HG02938 (cell line): ENCODE data around the gene MRAS.

Experiments
- ATAC-seq: cut with Tn5 transposase; IDR thresholded peaks from one replicate; pipeline ENCODE4 v1.9.1; 2021; ENCODE audit warnings: mild to moderate bottlenecking, moderate library complexity; ENCODE audit not compliant: unreplicated experiment

Gene MRAS

DNA sequence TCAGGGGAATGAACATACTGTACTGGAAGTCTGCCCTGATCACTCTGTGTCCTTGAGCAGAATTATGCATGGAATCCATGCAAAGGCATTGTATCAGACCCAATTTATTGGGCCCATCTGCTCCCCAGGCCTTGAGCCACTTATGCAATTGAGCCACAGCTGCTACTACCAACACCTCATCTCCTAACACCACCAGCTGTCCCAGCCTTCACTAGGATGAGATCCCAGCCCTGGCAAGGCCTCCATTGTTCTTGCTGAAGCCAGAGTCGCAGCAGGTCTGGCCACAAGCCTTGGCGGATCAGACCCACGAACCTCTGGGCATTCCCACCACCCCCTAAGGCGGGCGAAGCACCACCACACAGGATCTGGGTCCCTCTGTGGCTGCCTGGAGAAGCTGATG is 9.6 kb upstream of the MRAS start:
- ATAC-seq: no peak

- no peak for ATAC-seq
Measured at GRCh38 chr3:138340511-138340910, 7.9 kb upstream of the MRAS start.

GRCh38 chr3:138344754-138345153 is 3.6 kb upstream of the MRAS start:
- ATAC-seq: no peak

- ATAC-seq: no peak
Measured at GRCh38 chr3:138348754-138349739, 668 bp downstream of the MRAS start.

DNA sequence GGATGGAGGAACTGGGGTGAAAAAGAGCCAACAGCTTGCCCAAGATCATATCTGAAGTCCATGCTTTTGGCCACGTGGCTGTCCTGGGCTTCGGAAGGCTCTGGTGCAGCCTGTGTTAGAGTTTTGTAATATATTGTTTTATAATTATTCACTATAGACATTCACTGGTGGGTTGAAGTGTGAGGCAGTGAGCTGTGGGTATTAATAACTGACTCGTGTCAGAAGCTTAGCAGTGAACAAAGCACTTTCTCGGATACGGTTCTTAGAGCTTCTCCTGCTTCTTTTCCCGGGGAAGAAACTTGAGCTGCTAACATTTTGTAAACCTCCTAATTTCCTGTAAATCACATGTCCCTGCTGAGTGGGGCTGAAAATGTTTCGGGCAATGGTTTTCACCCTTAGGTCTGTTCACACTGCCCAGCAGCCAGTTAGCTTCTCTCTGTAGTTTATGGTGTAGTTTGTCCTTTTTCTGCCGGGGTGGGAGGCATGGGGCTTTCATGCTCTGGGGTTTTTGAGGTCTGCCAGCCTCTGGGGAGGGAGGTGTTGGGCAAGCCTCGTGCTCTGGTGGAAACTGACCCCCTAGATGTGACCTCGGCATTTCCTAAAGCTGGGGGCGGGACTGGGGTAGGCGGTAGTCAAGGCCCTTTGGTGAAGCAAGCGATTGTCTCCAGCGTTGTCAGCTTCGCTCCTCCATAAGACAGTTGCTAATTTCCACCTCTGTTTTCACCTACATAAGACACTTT is 1.7 kb downstream of the MRAS start:
- ATAC-seq: no peak

GRCh38 chr3:138351151-138351550 is 2.8 kb downstream of the MRAS start:
- no peak for ATAC-seq

DNA sequence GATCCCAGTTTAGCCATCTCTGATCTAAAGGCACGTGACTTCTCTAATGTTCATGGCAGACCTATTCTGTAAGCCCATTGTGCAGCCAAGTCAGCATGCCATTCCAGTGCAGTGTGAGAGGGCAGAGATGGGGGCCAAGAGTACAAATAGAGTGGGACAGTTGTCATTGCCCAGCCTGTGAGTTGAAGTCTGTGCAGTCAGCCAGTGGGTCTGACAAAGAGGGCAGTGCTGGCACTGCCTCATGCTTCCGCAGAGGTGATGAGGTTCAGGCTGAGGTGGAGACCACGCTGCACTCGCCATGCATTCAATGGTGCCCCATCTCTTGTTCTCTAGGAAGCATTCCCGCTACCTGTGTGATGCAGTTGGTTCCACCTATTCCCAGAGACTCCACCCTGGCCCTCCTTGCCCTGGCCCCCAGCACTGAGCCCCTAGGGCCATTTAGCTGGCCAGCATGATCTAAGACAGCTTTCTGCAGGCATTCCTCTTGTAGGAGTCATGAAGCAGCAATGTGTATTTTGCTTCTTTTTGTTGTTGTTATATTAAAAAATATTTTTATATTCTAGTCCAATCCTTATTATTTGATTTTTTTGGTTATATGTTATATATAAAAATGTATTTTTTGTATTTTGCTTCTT is 3.7 kb downstream of the MRAS start:
- no peak for ATAC-seq

DNA sequence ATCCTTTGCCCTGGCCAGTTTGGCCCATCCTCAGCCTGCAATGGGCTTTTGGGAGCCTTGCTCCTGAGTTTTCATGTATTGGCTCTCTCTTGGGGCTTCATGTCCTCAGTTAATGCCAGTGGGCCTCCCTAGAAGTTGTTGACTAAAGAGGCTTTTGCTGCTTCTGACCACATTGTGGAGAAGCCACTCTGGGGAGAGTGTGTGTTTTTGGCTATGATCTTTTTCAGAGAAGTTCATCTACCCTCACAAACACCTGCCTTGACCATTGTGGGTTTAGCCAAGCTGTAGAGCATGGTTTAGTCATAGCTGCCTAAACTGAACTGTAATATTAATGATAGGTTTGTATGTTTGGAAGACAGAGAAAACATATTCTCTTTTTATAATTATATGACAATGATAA is 6.0 kb downstream of the MRAS start:
- no peak for ATAC-seq

GRCh38 chr3:138355071-138355470 is 6.7 kb downstream of the MRAS start:
- ATAC-seq: no peak

DNA sequence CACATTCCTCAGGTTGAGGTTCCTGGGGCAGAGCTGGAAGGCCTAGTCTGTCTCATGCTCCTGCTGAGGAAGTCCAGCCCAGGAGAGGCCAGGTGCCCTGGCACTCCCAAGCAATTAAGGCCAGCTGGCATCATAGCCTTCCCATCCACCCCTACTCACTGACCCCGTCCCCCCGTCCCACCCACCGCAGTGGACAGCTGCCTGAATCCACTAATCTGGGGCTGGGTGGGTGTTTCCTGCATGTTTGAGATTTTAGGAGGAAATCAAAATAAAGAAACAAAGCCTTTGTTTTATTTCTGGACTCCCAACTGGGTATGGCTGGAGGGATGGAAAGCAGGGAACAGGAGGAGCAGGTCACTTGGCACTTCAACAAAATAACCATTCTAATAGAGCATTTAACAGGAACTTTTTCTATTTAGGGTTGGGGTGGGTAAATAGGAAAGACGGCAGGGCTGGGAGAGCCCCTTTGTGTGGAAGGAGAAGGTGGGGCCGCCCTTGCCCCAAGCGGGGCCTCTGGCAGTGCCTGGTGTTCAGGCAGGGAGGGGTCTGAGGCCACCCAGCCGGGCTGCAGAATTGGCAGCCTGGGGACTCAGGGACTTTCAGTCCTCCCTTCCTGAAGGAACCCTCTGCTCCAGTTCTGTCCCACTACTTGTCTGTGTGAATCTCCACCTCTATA is 8.5 kb downstream of the MRAS start:
- ATAC-seq: no peak

- ATAC-seq: no peak
Measured at GRCh38 chr3:138359148-138359918, 11.0 kb downstream of the MRAS start.

DNA sequence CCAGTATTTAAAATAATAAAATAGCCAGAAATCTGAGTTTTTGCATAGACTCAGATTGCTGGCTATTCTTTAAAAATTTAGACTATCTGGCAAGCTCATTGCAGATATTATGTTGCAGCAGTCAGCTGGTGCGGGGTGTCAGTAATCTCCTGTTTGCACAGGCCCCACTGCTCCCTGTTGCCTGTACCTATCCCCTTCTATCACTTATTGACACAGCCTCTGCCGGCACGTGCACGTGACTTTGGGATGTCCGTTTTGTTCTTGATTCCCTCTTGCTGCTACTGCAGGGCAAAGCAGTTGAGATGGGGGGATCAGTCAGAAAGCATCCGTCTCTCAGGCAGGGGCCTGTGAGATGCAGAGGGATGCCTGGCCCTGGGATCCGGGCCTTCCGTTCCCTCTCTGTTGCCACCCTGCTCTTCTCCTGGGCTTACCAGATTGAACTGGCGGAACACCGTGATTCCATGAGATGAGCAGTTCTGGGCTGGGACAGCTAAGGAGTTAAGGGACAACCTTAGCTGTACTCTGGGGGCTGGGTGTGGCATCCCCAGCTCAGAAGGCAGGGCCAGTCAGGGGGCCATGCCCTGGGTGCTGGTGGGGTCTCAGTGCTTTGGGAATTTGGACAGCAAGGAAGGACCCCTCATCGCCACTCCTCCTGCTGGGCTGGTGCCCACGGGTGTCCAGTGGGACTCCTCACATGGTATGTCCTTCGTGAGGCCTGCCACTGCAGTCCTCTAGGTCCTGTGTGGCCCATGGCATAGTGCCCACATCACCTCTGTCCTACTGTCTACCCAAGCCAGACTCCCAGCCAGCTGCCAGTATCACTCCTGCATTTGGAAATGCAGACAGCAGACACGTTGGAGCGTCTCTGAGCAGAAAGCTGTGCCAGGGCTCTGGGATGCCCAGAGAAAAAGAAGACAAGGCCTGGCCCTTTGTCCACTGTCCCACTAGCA is 11.8 kb downstream of the MRAS start:
- ATAC-seq: no peak

DNA sequence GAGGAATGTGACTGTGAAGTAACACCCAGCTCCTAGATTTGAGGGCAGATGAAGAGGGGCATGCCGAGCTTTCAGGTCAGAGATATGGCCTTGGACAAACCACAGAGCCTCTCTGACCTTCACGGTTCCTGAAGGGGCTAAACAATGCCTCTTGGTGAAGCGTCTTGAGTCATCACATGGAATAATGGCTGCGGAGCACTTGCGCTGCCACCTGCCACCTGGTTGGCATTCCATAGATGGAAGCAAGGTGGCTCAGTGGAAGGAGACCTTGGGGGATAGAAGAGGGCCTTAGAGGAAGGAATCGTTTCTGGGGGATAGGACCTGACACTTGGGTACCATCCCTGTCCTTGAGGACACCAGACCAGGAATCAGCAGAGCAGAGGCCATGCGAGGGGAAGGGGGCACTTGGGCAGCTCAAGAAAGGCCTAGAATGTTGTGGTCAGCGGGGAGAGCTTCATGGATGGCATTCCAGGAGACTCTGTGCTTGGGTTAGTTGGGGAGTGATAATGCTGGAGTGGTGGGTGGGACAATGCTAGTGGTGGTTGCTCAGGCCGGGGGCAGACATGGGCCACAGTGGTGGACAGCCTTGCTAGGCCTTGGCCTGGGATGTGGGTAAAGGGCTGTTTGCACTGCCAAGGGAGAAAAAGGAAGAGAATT is 12.6 kb downstream of the MRAS start:
- no peak for ATAC-seq

- no peak for ATAC-seq
Measured at GRCh38 chr3:138361561-138361971, 13.2 kb downstream of the MRAS start.

DNA sequence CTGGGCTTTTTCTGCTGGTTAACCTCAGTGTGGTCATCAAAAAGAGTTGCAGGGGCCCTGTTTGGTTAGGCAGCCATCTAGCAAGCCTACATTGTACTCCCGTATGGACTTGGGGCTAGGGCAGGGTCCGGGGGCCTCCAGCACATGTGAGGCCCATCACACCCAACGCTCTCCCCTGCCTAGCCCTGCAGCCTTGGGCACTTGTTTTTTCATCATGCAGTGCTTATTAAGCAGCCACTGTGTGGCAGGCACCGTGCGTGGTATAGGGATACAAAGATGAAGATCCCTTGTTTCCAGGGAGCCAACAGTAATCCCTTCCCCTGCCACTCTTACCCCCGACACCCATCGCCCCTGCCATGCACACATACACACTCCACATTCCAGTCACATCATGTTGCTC is 14.2 kb downstream of the MRAS start:
- ATAC-seq: no peak

DNA sequence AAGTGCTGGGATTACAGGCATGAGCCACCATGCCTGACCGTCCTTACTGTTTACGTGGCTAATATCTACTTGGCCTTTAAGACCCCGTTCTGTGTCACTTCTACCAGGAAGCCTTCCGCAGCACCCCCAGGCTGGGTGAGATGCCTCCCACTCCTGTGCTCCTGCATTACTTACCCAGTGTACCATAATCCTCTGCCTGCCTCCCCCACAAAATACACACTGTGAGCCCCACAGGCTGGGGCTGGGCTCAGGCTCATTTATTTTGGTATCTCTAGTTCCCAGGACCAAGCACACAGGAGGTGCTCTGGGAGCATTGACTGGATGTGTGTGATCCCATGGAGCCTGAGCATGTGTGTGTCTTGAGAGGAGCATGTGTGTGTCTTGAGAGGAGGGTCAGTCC is 14.9 kb downstream of the MRAS start:
- ATAC-seq: no peak

DNA sequence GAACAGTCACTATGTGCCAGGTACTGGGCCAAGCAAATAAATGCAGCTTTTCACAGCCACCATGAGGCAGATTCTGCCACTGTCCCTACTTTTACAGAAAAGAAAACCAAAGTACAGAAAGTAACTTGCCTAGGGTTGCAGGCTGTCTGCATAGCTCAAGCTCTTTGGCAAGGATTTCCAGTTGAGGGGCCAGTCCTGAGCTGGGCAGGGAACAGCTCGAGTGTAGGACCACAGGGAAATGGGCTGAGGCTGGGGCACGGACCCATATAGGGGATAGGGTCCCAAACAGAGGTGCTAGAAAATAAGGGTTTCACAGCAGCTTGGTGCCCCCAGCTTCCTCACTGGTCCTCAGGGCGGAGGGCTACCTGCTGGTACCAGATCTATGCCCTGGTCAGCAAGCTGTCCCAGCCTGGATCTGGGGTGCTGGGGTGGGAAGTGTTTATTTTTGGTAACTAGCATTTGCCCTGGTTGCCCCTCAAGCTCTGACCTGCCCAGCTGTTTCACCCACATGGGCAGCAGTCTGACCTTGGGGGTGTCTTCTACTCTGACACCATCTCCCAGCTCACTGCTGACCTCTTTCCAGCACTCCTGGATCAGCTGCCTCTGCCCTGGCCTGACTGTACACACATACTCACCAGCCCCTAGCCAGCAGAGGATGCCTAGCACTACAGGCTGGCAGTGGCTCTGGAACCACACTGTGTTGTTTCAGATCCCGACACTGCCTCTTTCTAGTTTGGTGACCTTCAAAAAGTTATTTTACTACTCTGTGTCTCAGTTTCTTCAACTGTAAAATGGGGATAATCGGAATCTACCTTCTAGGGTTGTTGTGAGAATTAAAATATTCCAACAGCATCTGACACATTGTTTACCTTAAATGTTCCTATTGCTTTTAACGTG is 16.2 kb downstream of the MRAS start:
- ATAC-seq: no peak

DNA sequence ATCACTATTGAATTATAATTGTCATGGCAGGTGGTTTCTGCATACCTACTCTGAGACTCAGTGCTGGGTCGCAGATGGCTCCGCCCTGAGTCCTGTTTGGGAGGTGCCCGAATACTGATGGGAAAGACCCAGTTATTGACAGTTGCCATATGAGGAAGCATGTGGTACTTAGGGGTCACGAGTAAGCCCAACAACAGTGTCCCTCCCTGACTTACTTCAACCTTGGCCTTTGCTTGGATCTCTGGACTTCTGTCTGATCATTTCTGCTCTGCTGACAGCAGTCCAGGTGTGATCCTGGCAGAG is 16.8 kb downstream of the MRAS start:
- no peak for ATAC-seq
